ENCODE data around the gene IRAK3.

The IRAK3 gene

GRCh38 chr12:66268562-66268961 lies 79.5 kb downstream of the IRAK3 start:
- DNase-seq = peak; percentile 73 to 94 (median 89)

GRCh38 chr12:66269142-66269541 lies 80.1 kb downstream of the IRAK3 start:
- DNase-seq = peak in 2 of 3 donors; percentile 37 to 38

- peak; percentile 60 to 76 (median 67) for DNase-seq
Measured at GRCh38 chr12:66269757-66270383, 80.9 kb downstream of the IRAK3 start.

- no peak for DNase-seq
Measured at GRCh38 chr12:66270613-66271012, 81.6 kb downstream of the IRAK3 start.

- DNase-seq = no peak
Measured at GRCh38 chr12:66272650-66273049, 83.6 kb downstream of the IRAK3 start.

GRCh38 chr12:66273147-66273546 lies 84.1 kb downstream of the IRAK3 start:
- no peak for DNase-seq

GRCh38 chr12:66275040-66275439 lies 86.0 kb downstream of the IRAK3 start:
- no peak for DNase-seq

- peak; percentile 42 to 56 (median 52) for DNase-seq
Measured at GRCh38 chr12:66279123-66279712, 90.2 kb downstream of the IRAK3 start.

GRCh38 chr12:66280561-66280960 lies 91.5 kb downstream of the IRAK3 start:
- DNase-seq = peak; percentile 71 to 79 (median 74)

- DNase-seq = no peak
Measured at GRCh38 chr12:66282244-66282643, 93.2 kb downstream of the IRAK3 start.

GRCh38 chr12:66287275-66287674 lies 98.3 kb downstream of the IRAK3 start:
- no peak for DNase-seq

GRCh38 chr12:66288121-66288520 lies 99.1 kb downstream of the IRAK3 start:
- no peak for DNase-seq

- DNase-seq = no peak
Measured at GRCh38 chr12:66289485-66289884, 100.5 kb downstream of the IRAK3 start.

- no peak for DNase-seq
Measured at GRCh38 chr12:66290716-66291200, 101.7 kb downstream of the IRAK3 start.

GRCh38 chr12:66296176-66296683 lies 107.2 kb downstream of the IRAK3 start:
- DNase-seq = no peak

GRCh38 chr12:66297080-66297479 lies 108.1 kb downstream of the IRAK3 start:
- DNase-seq = no peak

- no peak for DNase-seq
Measured at GRCh38 chr12:66297923-66298322, 108.9 kb downstream of the IRAK3 start.

- peak; percentile 99 for DNase-seq
Measured at GRCh38 chr12:66301944-66302826, 113.2 kb downstream of the IRAK3 start, which contains the start of gene HELB. Gene HELB (plus strand): TSS chr12:66302493. CDS start chr12:66302604, 111 bp downstream.

- DNase-seq = no peak
Measured at GRCh38 chr12:66302827-66303169, 113.8 kb downstream of the IRAK3 start.

GRCh38 chr12:66303316-66303804 lies 114.3 kb downstream of the IRAK3 start:
- DNase-seq = peak in 1 of 3 donors; percentile 30
